ENCODE measurements around the gene VRK3. TPM values are rescaled to one million over a fixed set of nuclear protein-coding genes. Genes with fewer than 3 reads are reported as not detected.

VRK3 gene
- total and polyA plus RNA-seq, 2 donors (not counting 1 experiment from before 2014, with no cell fraction given), result 58.5 to 123 TPM

DNA sequence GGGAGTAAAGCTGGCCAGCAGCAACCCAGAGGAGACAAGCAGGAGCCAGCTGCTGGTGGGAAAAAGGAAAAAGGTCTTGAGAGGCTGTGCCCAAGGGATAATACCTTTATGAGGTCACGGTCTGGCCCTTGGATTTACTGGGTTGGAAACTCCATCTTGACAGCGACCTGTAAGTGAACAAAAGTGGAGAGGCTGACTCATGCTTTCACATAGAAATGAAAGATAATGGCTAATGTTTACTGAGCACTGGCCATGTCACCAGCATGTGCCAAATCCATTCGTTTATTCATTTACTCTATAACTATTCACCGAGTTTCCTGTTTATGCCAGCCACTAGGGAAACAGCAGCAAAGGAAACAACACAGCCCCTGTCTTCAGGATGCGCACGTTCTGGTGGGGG, 4.7 kb downstream of the VRK3 start:
- Mint-ChIP-seq H3K27me3 (no peaks in the 10 kb centered on the region), H3K4me3 (no peak overlapping the region), H3K4me1 (peaks cover 26% of the 10 kb centered on the region), H3K27ac (no peak overlapping the region), H3K9me3 (ENCODE audit: insufficient read depth) (no peaks in the 10 kb centered on the region)
- Histone ChIP-seq H4K20me1 (ENCODE audit: control insufficient read depth, insufficient read depth, low read length, poor library complexity, severe bottlenecking) (peaks cover 32% of the 10 kb centered on the region), H3K4me2 (replicated peaks; ENCODE audit: low read depth, low read length, poor library complexity, severe bottlenecking) (no peak overlapping the region), H3K27ac (ENCODE audit: low read length in 2 of 2) (no peak overlapping the region), H3K36me3 (replicated peaks in 1 of 2; ENCODE audit: control extremely low read depth in 1 of 2, control insufficient read depth in 1 of 2, extremely low read depth in 1 of 2, insufficient read depth in 2 of 2, low read length in 1 of 2) (peaks cover 11 to 28% of the 10 kb centered on the region in 2 experiments), H3K27me3 (replicated peaks in 1 of 4; ENCODE audit: control extremely low read depth in 1 of 4, control insufficient read depth in 3 of 4, insufficient read depth in 4 of 4, low read length in 3 of 4) (no peaks in the 10 kb centered on the region), H2AFZ (ENCODE audit: insufficient read depth, low read depth, low read length, poor library complexity, severe bottlenecking) (no peak overlapping the region), H3K9ac (ENCODE audit: low read length) (no peak overlapping the region), H3K4me3 (ENCODE audit: control extremely low read depth in 1 of 5, extremely low read depth in 1 of 5, insufficient read depth in 1 of 5, low read depth in 2 of 5, low read length in 4 of 5) (no peak overlapping the region), H3K79me2 (ENCODE audit: control insufficient read depth, insufficient read depth, low read length) (peaks cover 59% of the 10 kb centered on the region), H3K9me3 (ENCODE audit: control extremely low read depth in 1 of 3, control insufficient read depth in 2 of 3, insufficient read depth in 1 of 3, low read length in 2 of 3) (peaks cover 0 to 3% (median 0%) of the 10 kb centered on the region in 3 donors), H3K4me1 (ENCODE audit: control insufficient read depth in 2 of 2, insufficient read depth in 2 of 2, low read length in 2 of 2) (peaks cover 8 to 18% of the 10 kb centered on the region in 2 donors)
- no peak for DNase-seq
- intact Hi-C loops (cut with micrococcal nuclease), result loop anchor here (10.0 kb wide), 2 partner anchors 436 to 1296 kb away; partner anchors contain the start of genes NOSIP and PRRG2
- TF ChIP-seq EZH2 (IDR thresholded peaks at IDR 0.05; ENCODE audit: borderline replicate concordance, insufficient read depth, low read depth, low read length, poor library complexity, severe bottlenecking), result no peak
- TF ChIP-seq, protein P1, sequence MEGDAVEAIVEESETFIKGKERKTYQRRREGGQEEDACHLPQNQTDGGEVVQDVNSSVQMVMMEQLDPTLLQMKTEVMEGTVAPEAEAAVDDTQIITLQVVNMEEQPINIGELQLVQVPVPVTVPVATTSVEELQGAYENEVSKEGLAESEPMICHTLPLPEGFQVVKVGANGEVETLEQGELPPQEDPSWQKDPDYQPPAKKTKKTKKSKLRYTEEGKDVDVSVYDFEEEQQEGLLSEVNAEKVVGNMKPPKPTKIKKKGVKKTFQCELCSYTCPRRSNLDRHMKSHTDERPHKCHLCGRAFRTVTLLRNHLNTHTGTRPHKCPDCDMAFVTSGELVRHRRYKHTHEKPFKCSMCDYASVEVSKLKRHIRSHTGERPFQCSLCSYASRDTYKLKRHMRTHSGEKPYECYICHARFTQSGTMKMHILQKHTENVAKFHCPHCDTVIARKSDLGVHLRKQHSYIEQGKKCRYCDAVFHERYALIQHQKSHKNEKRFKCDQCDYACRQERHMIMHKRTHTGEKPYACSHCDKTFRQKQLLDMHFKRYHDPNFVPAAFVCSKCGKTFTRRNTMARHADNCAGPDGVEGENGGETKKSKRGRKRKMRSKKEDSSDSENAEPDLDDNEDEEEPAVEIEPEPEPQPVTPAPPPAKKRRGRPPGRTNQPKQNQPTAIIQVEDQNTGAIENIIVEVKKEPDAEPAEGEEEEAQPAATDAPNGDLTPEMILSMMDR (IDR thresholded peaks at IDR 0.05), result no peak
- WGBS (ENCODE audit: insufficient coverage), result 100% methylated on average over 1 of the region's 6 CpGs
- ATAC-seq (ENCODE audit: low read depth), result no peak
- ChIA-PET CTCF (interaction anchor here (1.2 kb wide), 1 partner anchor 116 kb away, joined by 4 read pairs; no protein-coding TSS in a partner anchor), POLR2A (interaction anchor here (0.7 kb wide), 1 partner anchor 395 kb away, joined by 3 read pairs; no protein-coding TSS in a partner anchor)

DNA sequence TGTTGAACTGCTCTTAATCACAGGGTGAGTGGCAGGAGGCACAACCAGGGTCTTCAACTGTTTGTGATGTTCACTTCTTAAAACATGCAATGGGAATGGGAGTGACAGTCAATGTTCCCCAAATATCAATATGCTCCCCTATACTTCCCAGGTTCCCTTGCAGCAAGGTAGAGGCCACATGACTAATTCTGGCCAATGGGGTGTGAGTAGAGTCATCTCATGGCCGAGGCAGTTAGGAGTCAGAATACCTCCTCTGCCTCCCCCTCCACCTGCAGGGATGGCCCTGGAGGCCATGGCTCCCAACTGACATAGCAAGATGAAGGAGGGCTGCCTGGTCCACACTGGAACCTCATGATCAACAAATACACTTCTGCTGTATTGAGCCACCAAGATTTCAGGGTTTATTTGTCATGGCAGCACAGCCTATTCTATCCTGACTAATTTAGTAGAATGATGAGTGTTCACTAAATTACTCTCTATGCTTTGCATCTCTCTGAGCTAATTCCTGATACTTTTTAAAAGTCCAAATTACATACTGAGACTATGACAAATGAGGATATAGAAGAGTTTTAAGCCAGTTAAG, 8.9 kb downstream of the VRK3 start:
- H3K4me3 ChIP-seq (ENCODE audit: control extremely low read depth in 1 of 5, extremely low read depth in 1 of 5, insufficient read depth in 1 of 5, low read depth in 2 of 5, low read length in 4 of 5), result no peak overlapping the region
- H3K9ac ChIP-seq (ENCODE audit: low read length), result no peak overlapping the region
- POLR2A ChIA-PET, result no interaction called here
- no peaks in the 10 kb centered on the region for H3K4me1 ChIP-seq (ENCODE audit: control insufficient read depth in 2 of 2, insufficient read depth in 2 of 2, low read length in 2 of 2)
- H3K27ac Mint-ChIP-seq, result no peak overlapping the region
- ATAC-seq (ENCODE audit: low read depth) (no peak), DNase-seq (no peak)
- H3K4me1 Mint-ChIP-seq, result peaks cover 1% of the 10 kb centered on the region
- H3K27me3 ChIP-seq (replicated peaks in 1 of 4; ENCODE audit: control extremely low read depth in 1 of 4, control insufficient read depth in 3 of 4, insufficient read depth in 4 of 4, low read length in 3 of 4), result no peaks in the 10 kb centered on the region
- H3K9me3 Mint-ChIP-seq (ENCODE audit: insufficient read depth), result no peaks in the 10 kb centered on the region
- peaks cover 29% of the 10 kb centered on the region for H3K79me2 ChIP-seq (ENCODE audit: control insufficient read depth, insufficient read depth, low read length)
- no peak overlapping the region for H2AFZ ChIP-seq (ENCODE audit: insufficient read depth, low read depth, low read length, poor library complexity, severe bottlenecking)
- H3K27ac ChIP-seq (ENCODE audit: low read length in 2 of 2), result no peak overlapping the region
- peaks cover 28% of the 10 kb centered on the region for H4K20me1 ChIP-seq (ENCODE audit: control insufficient read depth, insufficient read depth, low read length, poor library complexity, severe bottlenecking)
- H3K36me3 ChIP-seq (replicated peaks in 1 of 2; ENCODE audit: control extremely low read depth in 1 of 2, control insufficient read depth in 1 of 2, extremely low read depth in 1 of 2, insufficient read depth in 2 of 2, low read length in 1 of 2), result peaks cover 11 to 60% of the 10 kb centered on the region in 2 experiments
- no peak overlapping the region for H3K4me3 Mint-ChIP-seq
- no peak overlapping the region for H3K4me2 ChIP-seq (replicated peaks; ENCODE audit: low read depth, low read length, poor library complexity, severe bottlenecking)
- no peak for TF ChIP-seq EZH2 (IDR thresholded peaks at IDR 0.05; ENCODE audit: borderline replicate concordance, insufficient read depth, low read depth, low read length, poor library complexity, severe bottlenecking)
- TF ChIP-seq, protein P1 (IDR thresholded peaks at IDR 0.05), result no peak
- H3K9me3 ChIP-seq (ENCODE audit: control extremely low read depth in 1 of 3, control insufficient read depth in 2 of 3, insufficient read depth in 1 of 3, low read length in 2 of 3), result peaks cover 0 to 3% (median 0%) of the 10 kb centered on the region in 3 donors
- intact Hi-C loops (cut with micrococcal nuclease), result no loop called here
- WGBS (ENCODE audit: insufficient coverage), result 100% methylated on average over 1 of the region's 1 CpG
- CTCF ChIA-PET, result no interaction called here
- H3K27me3 Mint-ChIP-seq, result no peaks in the 10 kb centered on the region
